GOT3 (cell line): Measurements from ENCODE around the gene ALS2CL.
"Not testable (repeated sequence)": the region's sequence is repeated elsewhere in the genome, so short reads cannot be mapped to it uniquely, and the experiment has no call there.

ENCODE experiments used
- DNase-seq: peaks from one replicate; lab custom pipeline; 2025; ENCODE audit warnings: mixed read lengths; lab: John Stamatoyannopoulos, UW

Gene ALS2CL

DNA sequence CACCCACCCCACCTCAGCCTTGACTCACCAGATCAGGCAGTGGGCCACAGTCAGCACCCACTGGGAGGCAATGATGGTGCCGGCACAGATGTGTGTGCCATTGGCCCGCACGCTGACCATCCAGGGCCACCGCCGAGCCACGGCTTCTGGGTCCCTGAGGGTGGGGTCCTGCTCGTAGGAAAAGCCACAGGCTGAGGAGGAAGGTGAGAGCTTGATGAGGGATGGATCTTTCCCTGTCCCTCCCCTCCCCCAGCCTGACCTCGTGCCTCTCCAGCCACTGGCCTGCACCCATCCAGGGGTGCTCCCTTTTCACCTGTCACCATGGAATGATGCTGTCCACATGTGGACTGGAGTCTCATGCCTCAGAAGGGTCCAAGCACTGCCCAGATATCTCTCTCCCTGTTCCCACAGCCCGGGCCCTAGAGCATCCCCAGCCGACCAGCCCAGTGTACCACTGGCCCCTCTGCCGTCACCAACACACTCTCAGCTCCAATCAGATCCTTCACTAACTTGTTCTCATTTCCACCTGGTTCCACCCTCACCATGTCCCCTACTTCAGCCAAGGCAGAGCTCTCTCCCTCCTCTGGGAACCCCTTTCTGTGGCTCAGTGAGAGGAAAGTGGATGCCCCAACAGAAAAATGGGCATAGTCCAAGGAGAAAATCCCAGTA, 22.2 kb upstream of the ALS2CL start:
- no peak for DNase-seq

DNA sequence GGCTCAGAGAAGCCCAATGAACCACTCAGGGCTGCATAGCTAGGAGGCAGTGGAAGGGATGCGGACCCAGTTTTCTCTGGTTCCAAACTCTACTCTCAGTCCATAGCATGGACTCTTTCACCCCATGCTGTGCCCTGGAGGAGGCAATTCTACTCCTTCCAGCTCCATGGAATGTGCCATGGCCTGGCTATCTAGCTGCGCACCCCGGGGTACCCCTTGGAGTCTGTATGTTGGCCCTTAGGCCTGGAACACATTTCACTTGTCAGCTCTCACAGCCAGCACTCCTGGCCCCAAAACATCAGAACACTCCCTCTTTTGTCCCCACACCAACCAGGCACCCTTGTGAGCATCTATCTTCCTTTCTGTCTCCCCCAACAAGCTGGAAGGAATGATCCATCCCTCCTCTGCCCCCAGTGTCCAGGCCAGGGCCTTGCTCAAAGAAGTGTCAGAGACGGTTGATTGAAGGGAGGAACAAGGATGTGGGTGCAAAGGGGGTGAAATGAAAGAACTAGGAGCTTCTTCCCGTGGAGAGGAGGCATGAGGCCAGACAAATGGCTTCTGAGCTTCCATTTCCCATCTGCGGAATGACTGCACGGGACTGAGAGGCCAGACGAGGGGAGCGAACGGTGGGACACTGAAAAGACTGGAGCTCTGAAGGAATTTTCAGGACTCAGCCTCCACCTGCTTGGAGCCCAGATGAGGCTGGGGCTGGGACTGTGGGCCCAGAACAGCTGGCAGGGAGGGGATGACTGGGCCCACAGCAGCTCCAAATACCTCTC, 21.4 kb upstream of the ALS2CL start:
- no peak for DNase-seq

DNA sequence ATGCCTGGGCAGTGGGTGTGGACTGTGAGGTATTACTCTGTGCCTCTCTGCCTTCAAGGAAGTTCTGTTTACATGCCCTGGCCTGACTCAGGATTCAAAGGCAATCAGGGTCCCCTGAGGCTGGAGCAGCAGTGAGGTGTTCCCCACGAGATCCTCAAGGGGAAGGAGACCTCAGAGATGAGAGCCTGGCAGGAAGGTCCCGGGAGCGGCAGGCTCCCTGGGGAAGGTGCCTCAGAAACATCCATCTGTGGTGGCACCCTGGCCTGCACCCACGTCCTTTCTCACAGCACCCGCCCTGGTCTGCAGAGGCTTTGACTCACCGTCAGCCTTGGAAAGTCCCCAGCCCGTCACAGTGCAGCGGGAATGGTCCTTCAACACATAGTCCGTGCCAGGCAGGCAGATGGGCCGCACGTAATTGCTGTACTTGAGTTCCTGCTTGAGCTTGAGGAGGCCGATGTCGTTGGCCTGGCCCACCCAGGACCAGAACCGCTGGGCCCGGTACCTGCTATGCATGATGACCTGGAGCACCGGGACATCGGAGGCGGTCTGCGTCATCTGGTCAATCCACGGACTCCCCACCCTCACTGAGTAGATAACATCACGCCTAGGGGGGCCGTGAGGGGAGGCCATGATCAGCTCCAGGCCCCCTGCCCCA, 20.5 kb upstream of the ALS2CL start:
- DNase-seq, result no peak

DNA sequence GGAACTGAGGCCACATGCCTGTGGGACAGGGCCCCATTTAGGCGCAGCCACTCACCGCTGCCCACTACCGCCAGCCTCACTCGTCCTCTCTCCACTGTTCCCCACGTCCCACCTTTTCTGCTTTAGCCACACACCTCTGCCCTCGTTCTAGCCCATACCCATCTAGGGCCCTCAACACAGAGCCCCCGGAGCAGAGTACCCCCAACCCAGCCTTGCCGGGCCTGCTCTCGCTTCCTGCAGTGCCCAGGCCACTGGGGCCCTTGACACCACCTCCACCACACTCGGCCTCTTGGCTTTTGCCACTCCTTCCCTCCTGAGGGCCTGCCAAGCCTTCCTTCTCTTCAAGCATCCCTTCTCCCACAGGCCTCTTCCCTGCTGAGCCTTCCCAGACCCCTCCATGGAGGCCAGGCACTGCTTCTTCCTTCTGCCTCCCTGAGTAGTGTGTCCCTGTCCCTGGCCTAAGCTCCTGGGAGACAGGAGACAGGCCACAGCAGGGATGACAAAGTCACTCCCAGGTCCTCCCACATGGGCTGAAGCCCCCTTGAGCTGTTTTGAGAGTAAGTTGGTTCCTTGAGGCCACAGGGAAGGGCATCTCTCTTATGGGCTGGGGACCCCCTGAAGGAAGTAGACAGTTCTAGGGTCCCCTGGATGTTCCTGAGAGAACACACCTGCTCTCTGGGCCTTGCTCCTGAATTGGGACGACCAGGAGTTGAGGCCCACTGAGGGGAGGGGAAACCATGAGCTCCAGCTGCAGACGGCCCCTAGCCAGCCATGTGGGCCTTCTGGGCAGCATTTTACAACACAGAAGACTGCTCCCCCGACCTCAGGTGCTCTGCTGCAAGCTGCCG, 19.8 kb upstream of the ALS2CL start:
- no peak for DNase-seq

DNA sequence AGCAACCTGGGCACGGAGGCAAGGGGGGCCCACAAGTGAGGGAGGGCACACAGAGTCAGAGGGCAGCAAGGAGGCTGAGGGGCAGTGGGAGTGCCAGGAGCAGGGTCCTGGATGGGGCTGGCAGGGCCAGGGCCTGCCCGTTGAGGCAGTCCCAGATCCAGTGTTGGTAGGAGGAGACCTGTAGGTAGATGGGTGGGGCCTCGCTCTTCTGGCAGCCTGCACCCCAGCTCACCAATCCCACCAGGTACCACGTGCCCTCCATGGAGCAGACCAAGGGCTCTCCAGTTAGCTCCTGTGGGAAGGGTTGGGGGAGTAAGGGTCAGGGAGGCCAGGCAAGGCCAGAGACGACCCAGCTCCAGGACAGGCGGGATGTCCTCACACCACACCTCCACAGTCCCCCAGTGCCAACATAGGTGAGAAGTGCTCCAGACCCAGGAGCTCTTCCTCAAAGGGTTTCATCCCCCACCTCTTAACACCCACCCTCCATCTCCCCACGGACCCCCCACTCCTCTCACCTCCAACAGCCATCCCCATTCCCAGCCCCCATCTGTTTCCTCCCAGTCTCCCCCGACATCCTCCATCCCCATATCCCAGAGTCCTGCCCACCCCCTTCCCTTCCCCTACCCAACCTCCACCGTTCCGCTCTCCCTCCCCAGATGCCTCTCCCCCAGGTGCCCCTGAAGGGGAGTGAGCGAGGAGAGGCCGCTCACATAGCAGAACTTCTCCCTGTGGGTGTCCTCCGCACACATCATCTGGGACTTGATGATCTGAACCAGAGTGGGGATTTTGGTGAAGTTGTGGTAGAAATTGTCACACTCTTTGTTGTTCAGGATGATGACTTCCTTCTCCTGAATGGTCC, 18.9 kb upstream of the ALS2CL start:
- DNase-seq, result no peak

DNA sequence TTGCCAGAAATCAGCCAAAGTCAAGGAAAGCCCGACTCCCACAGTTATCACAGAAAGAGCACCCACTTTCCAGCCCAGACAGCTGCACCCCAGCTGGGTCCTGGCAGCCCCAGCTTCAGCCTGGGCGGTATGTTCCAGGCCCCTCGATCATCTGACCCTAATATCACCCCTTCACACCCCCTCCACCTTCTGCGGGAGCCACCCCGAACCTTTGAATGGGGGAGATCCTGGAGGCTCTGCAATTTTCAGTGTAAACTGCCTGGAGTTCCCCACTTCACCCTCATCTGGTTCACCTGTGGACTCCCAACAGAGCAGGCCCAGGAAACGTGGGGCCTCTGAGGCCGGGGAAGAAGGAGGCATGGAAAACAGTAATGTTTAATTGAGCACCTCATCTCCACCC, 18.3 kb upstream of the ALS2CL start:
- DNase-seq, result no peak

DNA sequence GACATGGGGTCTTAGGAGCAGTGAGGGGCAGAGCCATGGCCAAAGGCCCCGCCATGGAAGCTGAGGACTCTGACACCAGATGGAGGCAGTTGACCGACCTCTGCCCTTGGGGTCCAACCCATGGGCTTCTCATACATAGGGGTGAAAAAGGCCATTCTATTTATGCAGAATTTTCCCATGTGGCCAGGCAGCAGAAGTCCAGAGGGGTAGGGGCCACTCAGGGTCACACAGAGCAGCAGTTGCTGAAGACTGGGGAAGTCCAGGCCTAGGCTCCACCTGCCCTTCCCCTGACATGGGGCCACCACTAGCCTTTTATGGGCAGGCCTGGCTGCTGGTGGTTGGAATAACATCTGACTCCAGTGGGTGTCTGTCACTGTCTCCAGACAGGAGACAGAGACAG, 17.8 kb upstream of the ALS2CL start:
- no peak for DNase-seq

DNA sequence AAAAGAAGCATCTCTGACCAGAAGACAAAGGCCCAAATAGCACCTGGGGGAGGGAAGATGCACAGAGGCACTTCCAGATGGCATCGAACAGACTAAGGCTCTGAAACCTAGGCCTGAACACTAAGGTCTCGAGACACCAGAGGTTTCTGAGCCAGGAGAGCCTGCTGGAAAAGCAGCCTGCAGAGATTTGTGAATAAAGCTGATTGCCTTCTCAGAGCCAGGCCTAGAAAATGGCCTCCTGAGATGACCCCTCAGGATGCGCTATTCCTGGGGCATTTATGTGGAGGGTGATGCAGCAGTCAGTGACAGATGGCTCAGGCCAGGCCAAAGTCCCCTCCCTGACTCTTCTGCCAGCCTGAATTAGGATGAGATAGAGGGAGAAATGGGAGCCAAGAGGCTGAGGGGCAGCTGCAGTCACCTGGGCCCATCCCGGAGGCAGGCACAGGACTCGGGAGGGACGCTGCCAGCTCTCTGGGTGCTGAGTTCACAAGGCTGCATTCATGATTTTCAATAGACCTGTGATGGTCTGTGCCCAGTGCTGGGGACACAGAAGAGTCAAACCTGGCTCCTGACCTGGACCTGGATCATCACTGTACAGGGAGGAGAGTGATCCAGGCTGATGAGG, 17.3 kb upstream of the ALS2CL start:
- no peak for DNase-seq

DNA sequence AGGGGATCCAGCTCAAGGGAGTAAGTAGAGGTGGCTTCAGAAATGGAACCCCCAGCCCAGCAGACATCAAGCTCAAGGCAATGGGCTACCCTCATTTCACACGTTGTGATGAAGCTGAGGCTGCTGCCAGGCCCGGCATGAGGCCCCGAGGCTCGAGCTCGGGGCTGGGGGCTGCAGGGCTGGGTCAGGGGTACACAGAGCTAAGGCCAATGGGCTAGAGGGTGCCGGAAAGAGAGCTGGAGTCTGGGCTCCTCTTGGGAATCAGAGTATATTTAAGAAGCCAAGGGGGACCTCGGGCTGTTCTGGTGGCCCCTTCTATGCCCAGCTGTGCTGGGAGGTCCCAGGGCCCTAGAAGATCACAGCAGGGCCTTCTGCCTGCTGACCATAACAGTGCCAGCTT, 16.8 kb upstream of the ALS2CL start:
- no peak for DNase-seq

DNA sequence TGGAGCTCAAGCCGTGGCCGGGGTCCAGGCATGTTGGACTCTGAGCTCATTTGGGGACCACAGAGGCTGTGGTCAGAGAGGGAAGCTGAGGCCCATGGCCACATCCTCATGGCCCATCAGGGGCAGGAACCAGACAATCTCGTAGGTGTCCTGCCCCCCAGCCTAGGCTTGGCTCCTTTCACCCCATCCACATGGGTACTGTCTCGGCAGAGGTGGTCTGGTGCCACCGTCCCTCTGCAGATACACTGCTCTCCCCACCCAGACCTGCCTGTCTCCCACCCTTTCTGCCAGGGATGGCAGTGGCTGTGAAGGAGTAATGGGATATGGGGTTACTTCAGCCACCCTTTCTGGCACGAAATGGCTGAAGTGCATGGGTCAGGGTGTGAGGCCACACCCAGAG, 16.2 kb upstream of the ALS2CL start:
- DNase-seq, result no peak

DNA sequence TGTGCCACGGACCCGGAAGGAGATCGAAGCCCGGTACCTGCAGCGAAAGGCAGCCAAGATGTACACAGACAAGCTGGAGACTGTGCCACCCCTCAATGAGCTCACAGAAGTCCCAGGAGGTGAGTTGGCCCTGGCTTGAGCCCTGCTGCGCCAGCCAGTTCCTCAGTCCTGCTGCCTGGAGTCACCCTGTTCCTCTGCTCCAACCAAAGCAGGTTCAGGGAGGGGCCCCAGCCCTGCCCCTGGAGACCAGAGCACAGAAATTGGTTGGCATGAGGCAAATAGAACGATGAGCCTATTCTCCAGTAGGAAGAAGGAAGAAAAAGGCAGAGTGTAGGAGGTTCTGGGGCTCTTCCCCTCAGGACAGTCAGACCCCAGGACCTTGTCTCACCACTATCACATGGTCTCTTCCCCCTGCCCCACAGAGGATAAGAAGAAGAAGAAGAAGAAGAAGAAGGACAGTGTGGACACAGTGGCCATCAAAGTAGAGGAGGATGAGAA, 15.7 kb upstream of the ALS2CL start:
- DNase-seq, result no peak

DNA sequence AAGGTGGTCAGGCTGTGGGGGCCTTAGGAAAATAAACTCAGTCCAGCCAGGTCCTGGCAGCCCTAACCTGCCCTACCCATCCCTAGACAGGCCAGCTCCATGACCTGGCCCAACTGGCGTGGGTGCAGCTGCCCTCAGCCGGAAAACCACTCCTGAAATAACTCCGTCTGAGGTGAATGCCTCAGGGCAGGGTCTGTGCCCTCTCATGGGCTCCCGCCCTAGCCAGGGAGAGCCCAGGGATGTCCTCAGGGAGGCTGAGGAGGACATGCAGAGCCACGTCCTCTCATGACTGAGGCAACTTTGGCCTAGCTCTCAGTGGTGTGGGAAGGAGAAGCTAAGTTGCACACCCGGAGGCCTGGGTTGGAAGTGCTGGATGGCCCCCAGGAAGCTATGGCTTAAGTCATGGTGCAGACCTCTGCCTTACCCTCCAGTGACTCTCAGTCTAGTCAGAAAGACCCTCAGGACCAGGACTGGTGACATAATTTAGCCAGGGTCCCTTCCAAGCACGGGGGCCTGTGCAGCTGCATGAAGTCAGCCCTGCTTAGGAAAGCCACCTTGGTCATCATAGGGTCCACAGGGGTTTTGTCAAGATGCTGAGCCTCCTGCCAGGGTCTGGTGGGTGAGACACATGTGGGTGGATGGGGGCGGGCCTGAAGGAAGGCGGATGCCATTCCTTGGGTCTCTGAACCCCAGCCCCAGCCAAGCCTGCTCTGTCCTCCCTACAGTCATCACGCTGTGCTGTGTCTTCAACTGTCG, 15.1 kb upstream of the ALS2CL start:
- DNase-seq, result no peak

DNA sequence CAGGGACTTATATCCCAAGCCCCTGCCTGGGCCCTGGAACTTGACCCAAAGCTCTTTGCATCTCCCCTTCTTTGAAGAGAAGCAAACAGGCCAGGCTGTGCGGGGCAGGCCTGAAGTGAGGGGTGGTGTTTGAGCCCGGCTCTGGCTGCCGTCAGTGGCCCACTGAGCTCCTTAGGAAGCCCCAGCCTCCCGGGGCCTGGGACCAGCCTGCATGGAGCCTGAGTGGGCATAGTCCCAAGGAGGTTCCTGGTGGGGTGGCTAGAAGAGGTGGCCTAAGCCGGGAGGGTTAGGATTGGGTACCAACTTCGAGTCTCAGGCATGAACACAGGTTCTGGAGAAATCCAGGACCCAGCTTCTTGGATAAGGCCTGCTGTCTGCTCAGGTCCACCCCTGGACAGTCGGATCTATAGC, 14.1 kb upstream of the ALS2CL start:
- no peak for DNase-seq

DNA sequence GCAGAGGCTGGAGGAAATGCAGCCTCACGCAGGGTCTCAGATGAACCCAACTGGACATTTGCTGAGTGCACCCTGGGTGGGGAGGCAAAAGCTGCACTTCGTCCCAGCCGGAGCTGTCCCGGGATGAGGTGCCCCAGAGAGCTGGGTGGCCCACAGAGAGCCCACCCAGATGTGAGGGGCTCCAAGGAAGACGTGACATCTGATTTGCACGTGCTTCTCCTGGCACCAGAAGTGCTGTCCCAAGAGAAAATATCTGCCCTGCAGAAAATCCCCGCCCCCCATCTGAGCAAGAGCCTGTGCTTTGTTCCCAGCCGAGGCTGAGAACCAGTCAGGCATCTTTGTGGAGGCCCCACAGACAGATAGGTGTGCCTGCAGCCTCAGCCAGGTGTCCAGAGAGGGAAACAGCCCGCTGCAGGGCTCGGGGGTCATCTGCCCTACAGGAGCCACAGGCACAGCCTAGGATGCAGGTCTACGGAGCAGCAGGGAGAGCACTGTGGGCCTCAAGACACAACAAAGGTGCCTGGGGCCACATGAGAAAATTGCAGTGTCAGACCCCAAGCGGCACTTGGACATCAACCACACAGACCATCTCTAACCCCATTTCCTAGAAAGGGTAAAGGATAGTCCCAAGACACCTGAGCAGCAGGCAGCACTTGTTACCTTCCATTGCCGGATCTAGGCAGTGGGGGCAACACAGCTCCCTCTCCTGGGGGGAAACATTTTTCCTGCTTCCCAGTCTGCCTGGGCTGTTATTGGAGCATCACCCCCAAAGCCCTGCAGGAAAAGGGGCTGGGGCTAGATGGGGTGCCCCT, 13.5 kb upstream of the ALS2CL start:
- DNase-seq, result no peak

DNA sequence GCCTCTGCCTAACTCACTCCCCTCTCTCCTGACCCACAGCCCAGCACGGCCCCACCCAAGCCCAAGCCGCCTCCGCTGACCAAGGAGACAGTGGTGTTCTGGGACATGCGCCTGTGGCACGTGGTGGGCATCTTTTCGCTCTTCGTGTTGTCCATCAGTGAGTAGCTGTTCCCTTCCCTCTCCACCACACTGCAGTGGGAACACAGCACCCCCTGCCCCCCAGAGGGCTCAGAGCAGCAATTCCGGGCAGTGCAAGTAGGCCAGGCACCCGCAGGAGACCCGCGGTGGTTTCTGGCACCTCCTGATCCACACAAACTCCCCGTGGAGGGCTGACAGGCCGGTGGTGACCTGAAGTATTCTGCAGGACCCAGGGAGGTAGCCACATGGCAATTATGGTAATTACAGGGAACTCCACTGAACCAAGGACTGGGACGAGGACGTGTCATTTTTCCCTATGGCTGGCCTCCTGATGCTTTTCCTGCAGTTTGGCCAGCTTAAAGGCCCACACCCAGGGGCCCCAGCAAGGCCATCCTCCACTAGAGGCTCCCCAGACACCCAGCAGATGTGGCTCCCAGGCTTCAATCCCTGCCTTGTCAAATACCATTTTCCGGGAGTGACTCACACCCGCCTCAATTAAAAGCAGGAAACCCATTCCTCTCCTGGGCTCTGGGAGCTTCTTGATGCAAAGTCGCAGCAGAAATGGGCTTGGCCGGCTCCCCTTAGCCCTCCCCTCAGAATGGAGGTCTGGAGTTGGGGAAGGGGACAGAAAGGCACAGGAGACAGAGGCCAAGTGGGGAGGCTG, 12.5 kb upstream of the ALS2CL start:
- no peak for DNase-seq

DNA sequence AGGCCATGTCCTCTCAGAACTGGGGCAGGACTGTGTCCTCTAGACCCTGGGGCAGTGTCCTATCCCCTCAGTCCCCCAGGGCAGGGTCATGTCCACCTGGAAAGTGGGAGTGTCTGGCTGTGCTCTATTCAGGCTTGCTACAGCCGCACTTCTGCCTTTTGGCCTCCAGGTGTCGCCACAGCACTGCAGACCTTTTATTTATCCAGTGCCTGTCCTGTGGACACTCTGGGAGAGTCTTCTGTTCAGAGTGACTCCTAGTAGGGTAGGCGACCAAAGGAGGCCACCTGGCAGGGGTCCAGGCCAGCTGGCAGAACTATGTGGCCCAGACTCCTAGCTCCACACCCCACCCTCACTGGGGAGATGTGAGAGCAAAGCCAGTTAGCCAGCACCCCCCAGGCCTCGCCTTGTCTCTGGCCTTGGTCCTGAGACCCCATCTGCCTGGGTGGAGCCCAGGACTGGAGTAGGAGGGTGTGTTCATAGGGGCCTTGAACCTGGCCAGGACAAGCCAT, 11.6 kb upstream of the ALS2CL start:
- peak; percentile 22 for DNase-seq

DNA sequence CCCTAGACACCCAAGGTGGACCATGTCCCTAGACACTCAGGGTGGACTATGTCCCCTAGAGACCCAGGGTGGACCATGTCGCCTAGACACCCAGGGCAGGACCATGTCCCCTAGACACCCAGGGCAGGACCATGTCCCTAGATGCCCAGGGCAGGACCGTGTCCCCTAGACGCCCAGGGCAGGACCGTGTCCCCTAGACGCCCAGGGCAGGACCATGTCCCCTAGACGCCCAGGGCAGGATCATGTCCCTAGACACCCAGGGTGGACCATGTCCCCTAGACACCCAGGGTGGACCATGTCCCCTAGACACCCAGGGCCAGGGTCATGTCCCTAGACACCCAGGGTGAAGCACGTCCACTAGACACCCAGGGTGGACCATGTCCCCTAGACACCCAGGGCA, 10.9 kb upstream of the ALS2CL start:
- DNase-seq, result not testable (repeated sequence)

DNA sequence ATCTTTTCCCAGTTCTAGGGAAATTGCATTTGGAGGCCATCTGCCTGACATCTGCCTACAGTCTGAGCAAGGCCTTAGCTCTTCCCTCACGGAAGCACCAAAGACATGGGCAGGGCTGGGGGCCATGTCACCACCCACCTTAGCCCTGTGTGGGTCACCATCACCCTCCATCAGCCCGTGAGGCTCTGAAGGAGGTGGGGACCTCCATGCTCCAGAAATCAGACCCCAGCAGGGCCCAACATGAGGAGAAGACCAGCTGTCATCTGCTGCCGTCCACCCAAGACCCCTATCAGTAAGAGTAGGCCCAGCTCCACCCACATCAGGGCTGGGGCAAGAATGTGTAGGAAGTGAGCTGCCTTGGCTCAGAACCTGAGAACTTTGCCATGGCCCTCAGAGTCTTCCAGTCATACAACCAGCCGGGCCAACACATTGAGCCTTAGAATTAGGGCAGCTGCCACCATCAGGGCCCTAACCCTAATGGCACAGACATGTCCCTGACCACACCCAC, 9.6 kb upstream of the ALS2CL start:
- DNase-seq, result no peak
